GM23338 (cell line): ENCODE data around the gene OR4D2.

Experiments used
- CREB1 ChIP-seq: fragments of 250-450 bp; sonication (Bioruptor Pico); IDR thresholded peaks from 2 replicates; pipeline ENCODE4 v1.5.0; 2020; ENCODE audit warnings: low read depth, mild to moderate bottlenecking, moderate library complexity
- CTCF ChIP-seq, 2 experiments: fragments of 200-600 bp in 1 of 2; sonication (generic) in 1 of 2; conservative IDR thresholded peaks; 2 replicates each; pipeline versions ENCODE4 v1.5.1 to v1.6.1; 2016 to 2017; ENCODE audit warnings: antibody characterized with exemption in 2 of 2, low read depth in 2 of 2, mild to moderate bottlenecking in 2 of 2, moderate library complexity in 1 of 2
- EZH2 ChIP-seq: fragments of 200-600 bp; sonication (generic); IDR thresholded peaks from one replicate; pipeline ENCODE4 v1.8.0; 2017; ENCODE audit warnings: antibody characterized with exemption, mild to moderate bottlenecking, low read depth; ENCODE audit not compliant: unreplicated experiment
- EZH2phosphoT487 ChIP-seq: fragments of 200-600 bp; sonication (generic); IDR thresholded peaks from one replicate; pipeline ENCODE4 v1.8.1; 2018; ENCODE audit warnings: antibody characterized with exemption; ENCODE audit not compliant: unreplicated experiment
- JUNB ChIP-seq: IDR thresholded peaks from one replicate; pipeline ENCODE4 v1.6.1; 2016; ENCODE audit warnings: antibody characterized with exemption; ENCODE audit not compliant: unreplicated experiment
- POLR2AphosphoS5 ChIP-seq: IDR thresholded peaks from 2 replicates; pipeline ENCODE4 v1.6.1; 2016; ENCODE audit warnings: antibody characterized with exemption, low read depth
- STAT1 ChIP-seq: IDR thresholded peaks from one replicate; pipeline ENCODE4 v1.6.1; 2016; ENCODE audit warnings: antibody characterized with exemption; ENCODE audit not compliant: unreplicated experiment

GRCh38 chr17:58210922-58211321, 44.1 kb downstream of the OR4D2 start:
- TF ChIP-seq CTCF (conservative IDR thresholded peaks at IDR 0.05; ENCODE audit: low read depth in 2 of 2) (peak; percentile 52 to 60), EZH2phosphoT487 (no peak), CREB1 (CRISPR knock-in tag) (no peak), JUNB (no peak), STAT1 (no peak), POLR2AphosphoS5 (no peak), EZH2 (no peak)
